SIG-M5 (cell line): ENCODE results near the gene DISC1.
"Not testable (repeated sequence)": the region's sequence is repeated elsewhere in the genome, so short reads cannot be mapped to it uniquely, and the experiment has no call there.

Source experiments
- DNase-seq: peaks from one replicate; lab custom pipeline; 2025; lab: John Stamatoyannopoulos, UW

Gene DISC1

GRCh38 chr1:231957359-231957758 is 330.8 kb downstream of the DISC1 start:
- DNase-seq, result no peak

DNA sequence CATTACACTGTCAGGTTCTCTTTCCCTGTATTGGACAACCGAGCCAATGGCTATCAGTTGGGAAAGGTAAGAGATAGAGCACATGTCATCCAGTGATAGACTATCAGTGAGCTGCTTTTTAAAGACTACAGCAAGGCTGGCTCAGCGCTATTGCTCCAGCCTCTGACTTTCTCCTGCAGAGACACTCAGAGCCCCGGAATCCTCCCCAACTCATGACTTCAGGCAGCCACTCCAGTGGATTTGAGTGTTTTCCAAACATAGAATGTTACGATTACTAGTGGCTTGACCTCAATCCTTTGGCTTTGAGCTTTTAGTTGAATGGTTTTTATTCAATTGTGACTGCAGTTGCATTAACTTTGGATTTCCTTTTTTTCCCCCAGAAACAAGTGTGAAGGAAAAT is 331.9 kb downstream of the DISC1 start:
- DNase-seq, result no peak

- DNase-seq, result no peak
Measured at GRCh38 chr1:231959225-231959884, 332.8 kb downstream of the DISC1 start.

- DNase-seq, result not testable (repeated sequence)
Measured at GRCh38 chr1:231961801-231962200, 335.2 kb downstream of the DISC1 start.

- DNase-seq, result no peak
Measured at GRCh38 chr1:231962636-231963035, 336.0 kb downstream of the DISC1 start.

DNA sequence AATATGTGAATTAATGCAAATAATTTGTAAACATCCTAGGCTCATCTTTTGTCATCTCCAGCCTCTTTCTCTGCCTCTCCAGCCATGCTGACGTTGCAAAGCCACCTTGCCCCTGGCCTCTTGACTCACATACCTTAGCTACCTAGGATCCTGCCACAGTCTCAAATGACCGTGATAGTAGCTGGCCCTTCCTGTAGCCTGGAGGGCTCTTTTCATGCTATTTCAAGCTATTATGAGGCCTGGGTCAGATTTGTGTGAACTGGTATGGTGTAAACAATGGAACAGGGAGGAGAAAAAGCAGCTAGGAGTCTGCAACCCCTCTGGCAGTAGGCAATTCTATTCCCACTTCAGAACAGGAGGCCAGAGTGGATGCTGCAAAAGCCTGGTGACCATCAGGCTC is 337.7 kb downstream of the DISC1 start:
- DNase-seq, result no peak

GRCh38 chr1:231964961-231965360 is 338.4 kb downstream of the DISC1 start:
- DNase-seq, result no peak

DNA sequence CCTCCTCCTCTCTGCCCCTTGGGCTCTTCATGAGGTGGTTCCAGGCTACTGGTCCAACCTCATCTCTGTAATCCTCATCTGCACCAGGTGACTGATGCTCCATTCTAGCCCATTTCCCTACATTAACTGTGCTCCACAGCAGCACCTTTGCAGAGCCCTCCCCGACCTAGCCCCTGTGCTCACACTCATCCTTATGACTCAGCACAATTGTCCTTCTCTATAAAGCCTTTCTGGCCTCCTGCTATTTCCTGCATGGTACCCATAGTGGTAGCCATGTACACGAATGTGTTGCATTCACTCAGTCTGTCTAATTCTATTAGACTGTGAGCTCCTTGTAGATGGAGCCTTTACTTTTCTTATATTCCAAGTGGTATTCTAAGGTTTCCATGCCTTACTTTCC is 339.0 kb downstream of the DISC1 start:
- DNase-seq, result no peak

GRCh38 chr1:231966983-231967382 is 340.4 kb downstream of the DISC1 start:
- no peak for DNase-seq

DNA sequence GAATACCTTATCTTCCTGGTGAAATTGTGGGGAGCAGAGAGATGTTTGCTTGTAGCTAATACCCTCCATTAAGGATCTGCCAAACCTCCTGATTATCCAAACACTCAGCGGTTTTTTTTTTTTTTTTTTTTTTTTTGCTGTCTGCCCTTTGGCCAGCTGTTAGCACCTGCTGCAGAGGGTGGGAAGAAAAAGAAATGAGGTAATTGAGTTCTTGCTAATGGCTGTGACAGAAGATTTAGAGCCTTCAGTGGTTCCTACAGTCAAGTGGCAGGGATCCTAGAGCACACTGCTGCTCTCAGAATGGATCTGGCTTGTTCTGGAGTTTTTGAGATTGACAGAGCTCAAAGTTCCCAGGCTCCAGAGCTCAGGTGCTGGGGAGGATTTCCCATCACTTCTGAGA is 342.5 kb downstream of the DISC1 start:
- no peak for DNase-seq

DNA sequence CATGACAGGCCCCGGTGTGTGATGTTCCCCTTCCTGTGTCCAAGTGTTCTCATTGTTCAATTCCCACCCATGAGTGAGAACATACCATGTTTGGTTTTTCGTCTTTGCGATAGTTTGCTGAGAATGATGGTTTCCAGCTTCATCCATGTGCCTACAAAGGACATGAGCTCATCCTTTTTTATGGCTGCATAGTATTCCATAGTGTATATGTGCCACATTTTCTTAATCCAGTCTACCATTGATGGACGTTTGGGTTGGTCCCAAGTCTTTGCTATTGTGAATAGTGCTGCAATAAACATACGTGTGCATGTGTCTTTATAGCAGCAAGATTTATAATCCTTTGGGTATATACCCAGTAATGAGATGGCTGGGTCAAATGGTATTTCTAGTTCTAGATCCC is 343.2 kb downstream of the DISC1 start:
- not testable (repeated sequence) for DNase-seq

GRCh38 chr1:231970684-231971083 is 344.1 kb downstream of the DISC1 start:
- peak; percentile 80 for DNase-seq

DNA sequence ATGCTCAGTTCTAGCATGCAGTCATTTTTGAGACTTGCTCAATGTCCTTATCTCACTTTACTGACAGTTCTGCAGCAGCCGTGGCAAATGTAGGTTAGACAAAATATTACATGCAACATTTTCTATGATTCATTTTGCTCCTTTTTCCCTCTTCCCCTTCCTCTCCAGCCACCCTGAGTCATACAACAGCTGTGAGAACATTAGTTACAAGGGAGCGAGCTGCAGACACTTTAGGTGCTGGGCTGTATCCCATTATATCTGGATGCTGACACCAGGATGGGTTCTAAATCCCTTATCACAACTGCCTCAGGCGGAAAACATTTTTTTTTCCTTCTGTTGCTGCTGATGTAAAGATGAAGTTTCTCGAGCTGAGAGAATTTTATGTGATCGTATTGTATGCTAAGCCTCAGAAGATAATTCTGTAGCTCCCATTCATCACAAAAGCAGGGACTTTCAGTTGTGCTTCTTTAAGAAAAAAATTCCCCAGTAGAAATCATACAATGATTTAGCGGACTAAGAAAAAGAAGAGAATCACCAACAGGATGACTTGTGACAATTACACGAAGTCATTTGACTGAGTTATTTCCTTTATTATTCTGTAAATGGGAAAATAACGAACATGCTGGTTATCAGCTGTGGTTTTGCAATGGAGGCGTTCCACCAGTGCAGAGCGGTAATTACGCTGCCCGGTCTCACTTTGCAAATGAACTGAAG is 345.0 kb downstream of the DISC1 start:
- DNase-seq, result peak; percentile 44

DNA sequence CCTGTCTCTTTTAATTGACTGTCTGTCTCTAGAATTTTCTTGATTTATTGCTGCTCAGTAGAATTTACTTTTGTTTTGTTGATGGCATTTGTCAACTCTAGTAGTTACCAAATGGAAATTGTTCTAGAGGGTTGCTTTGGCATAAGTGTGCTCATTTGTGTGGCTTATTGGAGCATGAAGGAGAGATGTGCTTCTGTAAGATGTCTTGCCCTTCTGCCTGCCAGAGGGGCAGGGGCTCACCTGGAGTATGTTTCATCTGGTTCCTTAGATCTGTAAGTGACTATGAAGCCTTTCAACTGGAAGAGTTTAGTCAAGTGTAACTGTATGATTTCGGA is 345.5 kb downstream of the DISC1 start:
- DNase-seq, result no peak

GRCh38 chr1:231973830-231974229 is 347.2 kb downstream of the DISC1 start:
- no peak for DNase-seq

DNA sequence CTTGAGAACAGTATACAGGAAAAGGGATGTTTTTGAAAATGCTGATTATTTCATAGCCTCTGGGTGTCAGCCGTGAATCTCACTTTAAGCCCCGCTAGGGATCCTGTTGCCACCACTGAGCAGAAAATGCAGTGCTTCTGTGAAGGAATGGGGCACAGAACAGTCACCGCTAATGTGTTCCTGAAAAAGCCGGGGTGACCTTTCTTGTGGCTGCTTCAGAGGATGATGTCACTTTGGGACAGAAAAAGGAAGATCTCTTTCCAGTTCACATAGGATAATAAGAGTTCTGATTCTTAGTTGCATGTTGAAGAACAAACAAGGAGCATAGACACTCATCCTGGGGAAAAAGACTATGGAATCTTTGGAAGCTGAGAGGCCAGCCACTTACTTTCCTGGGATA is 349.6 kb downstream of the DISC1 start:
- no peak for DNase-seq

DNA sequence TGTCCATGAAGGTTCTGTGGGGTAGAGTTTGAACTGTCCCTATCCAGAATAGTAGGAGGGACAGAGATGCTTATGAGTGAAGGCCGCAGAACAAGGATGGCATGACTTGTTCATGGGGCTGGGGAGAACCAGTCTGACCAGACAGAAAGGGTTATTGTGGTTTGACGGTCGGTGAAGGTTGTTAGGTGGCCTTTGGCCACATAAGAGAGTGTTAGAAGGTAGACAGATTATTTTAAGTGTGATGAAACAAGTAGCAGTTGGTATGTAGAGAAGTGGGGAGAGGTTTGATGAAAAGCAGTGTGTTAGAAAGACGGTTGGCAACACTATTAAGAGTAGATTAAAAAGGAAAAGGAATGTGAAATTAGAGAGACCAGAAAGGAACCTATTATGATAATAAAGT is 355.1 kb downstream of the DISC1 start:
- DNase-seq, result no peak

DNA sequence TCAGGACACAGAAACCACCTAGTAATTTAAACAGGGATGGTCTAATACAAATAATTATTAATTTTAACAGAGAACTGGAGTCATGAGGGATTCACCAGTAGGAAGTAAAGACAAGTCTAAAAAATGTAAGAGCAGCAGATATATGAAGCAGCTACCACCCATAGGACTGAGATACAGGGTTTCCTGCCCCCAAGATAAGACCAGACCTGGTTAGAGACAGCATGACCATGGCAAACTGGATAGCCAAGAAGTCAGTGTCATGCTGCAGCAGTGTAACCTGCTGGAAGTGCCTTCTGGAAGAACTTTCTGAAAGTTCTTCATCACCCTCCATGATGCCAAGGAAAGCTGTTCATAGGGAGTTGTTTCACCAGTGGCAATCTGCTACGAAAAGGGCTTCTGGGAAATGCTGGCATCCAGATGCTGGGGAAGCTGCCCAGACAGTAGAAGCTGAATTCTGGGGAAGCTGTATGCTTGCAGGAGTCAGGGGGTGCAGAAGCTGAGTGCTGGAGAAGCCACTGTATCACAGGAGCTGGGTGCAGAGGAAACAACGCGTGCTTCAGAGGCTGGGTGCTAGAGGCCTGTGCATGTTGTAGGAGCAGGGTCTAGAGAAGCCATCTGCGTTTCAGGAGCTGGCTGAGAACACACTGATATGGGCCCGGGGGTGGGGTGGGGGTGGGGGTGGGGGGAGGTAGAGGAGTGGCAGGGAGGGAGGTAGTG is 356.4 kb downstream of the DISC1 start:
- DNase-seq, result no peak

- no peak for DNase-seq
Measured at GRCh38 chr1:231983588-231984193, 357.1 kb downstream of the DISC1 start.

- no peak for DNase-seq
Measured at GRCh38 chr1:231985296-231986023, 358.9 kb downstream of the DISC1 start.

- DNase-seq, result no peak
Measured at GRCh38 chr1:231986631-231987336, 360.2 kb downstream of the DISC1 start.

DNA sequence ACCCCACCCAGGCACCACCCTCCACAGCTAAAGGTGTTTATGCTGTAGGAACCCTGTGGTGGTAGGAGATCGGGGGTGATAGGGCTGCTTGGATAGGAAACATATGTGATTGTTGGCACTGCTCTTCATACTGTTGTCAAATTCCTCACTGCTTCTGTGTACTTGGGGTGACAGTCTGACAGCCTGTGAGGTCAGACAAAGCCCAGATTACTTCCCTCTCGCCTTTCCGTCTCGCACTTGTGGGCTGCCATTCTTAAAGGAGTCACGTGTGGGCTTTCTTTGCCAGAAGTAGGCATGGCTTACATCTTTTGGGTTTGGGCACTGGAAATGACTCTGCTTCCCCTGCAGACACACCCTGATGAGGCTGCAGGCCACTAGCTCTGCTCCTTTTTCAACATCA is 363.8 kb downstream of the DISC1 start:
- no peak for DNase-seq
